MM.1S (cell line): Measurements from ENCODE around the gene EDARADD.

Experiments
- EZH2 ChIP-seq: fragments of 300-600 bp; sonication (generic); optimal IDR thresholded peaks from 2 replicates; pipeline ENCODE3; 2017; ENCODE audit warnings: low read depth, mild to moderate bottlenecking, antibody characterized with exemption, low read length, mixed read lengths
- EZH2phosphoT487 ChIP-seq: fragments of 300-600 bp; sonication (generic); IDR thresholded peaks from 2 replicates; pipeline ENCODE4 v1.6.1; 2018; ENCODE audit warnings: antibody characterized with exemption, low read length
- TF ChIP-seq, protein P1 (sequence below): fragments of 300-600 bp; sonication (generic); IDR thresholded peaks from 2 replicates; pipeline ENCODE4 v1.5.1; 2016; ENCODE audit warnings: antibody characterized with exemption, low read length, mixed read lengths

DNA sequence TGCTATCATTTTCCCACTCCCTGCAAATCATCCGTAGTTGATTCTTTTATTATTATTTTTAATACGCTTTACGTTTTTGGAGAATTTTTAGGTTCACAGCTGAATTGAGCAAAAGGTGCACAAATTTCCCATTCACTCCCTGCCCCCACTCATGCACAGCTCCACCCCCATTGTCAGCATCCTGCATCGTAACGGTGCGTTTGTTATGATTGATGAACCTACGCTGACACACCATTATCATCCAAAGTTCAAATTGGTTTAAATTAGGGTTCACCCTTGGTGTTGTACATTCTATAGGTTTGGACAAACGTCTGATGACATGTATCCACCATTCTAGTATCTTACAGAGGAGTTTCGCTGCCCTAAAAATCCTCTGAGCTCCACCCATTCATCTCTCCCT lies 44.5 kb downstream of the EDARADD start:
- TF ChIP-seq, protein P1, sequence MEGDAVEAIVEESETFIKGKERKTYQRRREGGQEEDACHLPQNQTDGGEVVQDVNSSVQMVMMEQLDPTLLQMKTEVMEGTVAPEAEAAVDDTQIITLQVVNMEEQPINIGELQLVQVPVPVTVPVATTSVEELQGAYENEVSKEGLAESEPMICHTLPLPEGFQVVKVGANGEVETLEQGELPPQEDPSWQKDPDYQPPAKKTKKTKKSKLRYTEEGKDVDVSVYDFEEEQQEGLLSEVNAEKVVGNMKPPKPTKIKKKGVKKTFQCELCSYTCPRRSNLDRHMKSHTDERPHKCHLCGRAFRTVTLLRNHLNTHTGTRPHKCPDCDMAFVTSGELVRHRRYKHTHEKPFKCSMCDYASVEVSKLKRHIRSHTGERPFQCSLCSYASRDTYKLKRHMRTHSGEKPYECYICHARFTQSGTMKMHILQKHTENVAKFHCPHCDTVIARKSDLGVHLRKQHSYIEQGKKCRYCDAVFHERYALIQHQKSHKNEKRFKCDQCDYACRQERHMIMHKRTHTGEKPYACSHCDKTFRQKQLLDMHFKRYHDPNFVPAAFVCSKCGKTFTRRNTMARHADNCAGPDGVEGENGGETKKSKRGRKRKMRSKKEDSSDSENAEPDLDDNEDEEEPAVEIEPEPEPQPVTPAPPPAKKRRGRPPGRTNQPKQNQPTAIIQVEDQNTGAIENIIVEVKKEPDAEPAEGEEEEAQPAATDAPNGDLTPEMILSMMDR = no peak
- no peak for TF ChIP-seq EZH2
- no peak for TF ChIP-seq EZH2phosphoT487
